HG02973 (cell line): ENCODE results near the gene SLCO3A1.
"Not testable (repeated sequence)": the region's sequence is repeated elsewhere in the genome, so short reads cannot be mapped to it uniquely, and the experiment has no call there.

Experiments
- ATAC-seq: cut with Tn5 transposase; IDR thresholded peaks from one replicate; pipeline ENCODE4 v1.9.1; 2021; ENCODE audit warnings: moderate library complexity; ENCODE audit not compliant: unreplicated experiment

Gene SLCO3A1

GRCh38 chr15:92061511-92062195, 208.1 kb downstream of the SLCO3A1 start:
- ATAC-seq: no peak

GRCh38 chr15:92062505-92062904, 209.0 kb downstream of the SLCO3A1 start:
- no peak for ATAC-seq

- peak; percentile 43 for ATAC-seq
Observed at GRCh38 chr15:92068121-92068520, 214.6 kb downstream of the SLCO3A1 start.

GRCh38 chr15:92069308-92070250, 216.1 kb downstream of the SLCO3A1 start:
- no peak for ATAC-seq

GRCh38 chr15:92070251-92070650, 216.7 kb downstream of the SLCO3A1 start:
- ATAC-seq: not testable (repeated sequence)

GRCh38 chr15:92071045-92071634, 217.6 kb downstream of the SLCO3A1 start:
- ATAC-seq: no peak

- ATAC-seq: no peak
Observed at GRCh38 chr15:92073044-92073785, 219.7 kb downstream of the SLCO3A1 start.

- ATAC-seq: no peak
Observed at GRCh38 chr15:92074101-92074500, 220.6 kb downstream of the SLCO3A1 start.

- no peak for ATAC-seq
Observed at GRCh38 chr15:92074646-92075045, 221.1 kb downstream of the SLCO3A1 start.

- no peak for ATAC-seq
Observed at GRCh38 chr15:92075764-92076163, 222.3 kb downstream of the SLCO3A1 start.

- no peak for ATAC-seq
Observed at GRCh38 chr15:92076541-92076940, 223.0 kb downstream of the SLCO3A1 start.

GRCh38 chr15:92077353-92078085, 224.0 kb downstream of the SLCO3A1 start:
- ATAC-seq: no peak

GRCh38 chr15:92078270-92078669, 224.8 kb downstream of the SLCO3A1 start:
- no peak for ATAC-seq

- no peak for ATAC-seq
Observed at GRCh38 chr15:92079047-92079446, 225.5 kb downstream of the SLCO3A1 start.

- ATAC-seq: no peak
Observed at GRCh38 chr15:92079647-92080255, 226.2 kb downstream of the SLCO3A1 start.

GRCh38 chr15:92082006-92082843, 228.7 kb downstream of the SLCO3A1 start:
- no peak for ATAC-seq

GRCh38 chr15:92083190-92083589, 229.7 kb downstream of the SLCO3A1 start:
- no peak for ATAC-seq

- no peak for ATAC-seq
Observed at GRCh38 chr15:92087211-92087610, 233.7 kb downstream of the SLCO3A1 start.

GRCh38 chr15:92091155-92091734, 237.7 kb downstream of the SLCO3A1 start:
- ATAC-seq: no peak
